Subcutaneous abdominal adipose tissue (tissue), 5 donors: ENCODE data around the gene DDX21.
"Not testable (repeated sequence)": the region's sequence is repeated elsewhere in the genome, so short reads cannot be mapped to it uniquely, and the experiment has no call there.

Source experiments
- H3K27ac ChIP-seq: one replicate; pipeline ENCODE4 v1.7.0; 2013; ENCODE audit warnings: low read depth, mild to moderate bottlenecking, inconsistent platforms, low read length, moderate library complexity
- H3K27me3 ChIP-seq, 5 donors: one replicate each; pipeline ENCODE4 v1.7.0; 2013; ENCODE audit warnings: low read length in 5 of 5, inconsistent platforms in 1 of 5; ENCODE audit not compliant: control insufficient read depth in 5 of 5, insufficient read depth in 4 of 5
- H3K36me3 ChIP-seq, 5 donors: one replicate each; pipeline ENCODE4 v1.7.0; 2013; ENCODE audit warnings: low read length in 5 of 5; ENCODE audit not compliant: control insufficient read depth in 5 of 5, insufficient read depth in 5 of 5
- H3K4me1 ChIP-seq, 5 donors: one replicate each; pipeline ENCODE4 v1.7.0; 2013; ENCODE audit warnings: low read length in 5 of 5, mild to moderate bottlenecking in 3 of 5, moderate library complexity in 1 of 5; ENCODE audit not compliant: control insufficient read depth in 5 of 5, insufficient read depth in 5 of 5
- H3K4me3 ChIP-seq, 5 donors: one replicate each; pipeline ENCODE4 v1.7.0; 2013; ENCODE audit warnings: low read length in 5 of 5, low read depth in 1 of 5
- H3K9ac ChIP-seq, 5 donors: one replicate each; pipeline ENCODE4 v1.7.0; 2013; ENCODE audit warnings: low read length in 5 of 5, mild to moderate bottlenecking in 4 of 5, moderate library complexity in 3 of 5
- H3K9me3 ChIP-seq, 5 donors: one replicate each; pipeline ENCODE4 v1.7.0; 2013; ENCODE audit warnings: low read length in 5 of 5; ENCODE audit not compliant: control insufficient read depth in 5 of 5
- donor health status: healthy.
- donor health status: healthy.
- donor health status: healthy.
- donor health status: healthy.
- donor health status: healthy.

The DDX21 gene

DNA sequence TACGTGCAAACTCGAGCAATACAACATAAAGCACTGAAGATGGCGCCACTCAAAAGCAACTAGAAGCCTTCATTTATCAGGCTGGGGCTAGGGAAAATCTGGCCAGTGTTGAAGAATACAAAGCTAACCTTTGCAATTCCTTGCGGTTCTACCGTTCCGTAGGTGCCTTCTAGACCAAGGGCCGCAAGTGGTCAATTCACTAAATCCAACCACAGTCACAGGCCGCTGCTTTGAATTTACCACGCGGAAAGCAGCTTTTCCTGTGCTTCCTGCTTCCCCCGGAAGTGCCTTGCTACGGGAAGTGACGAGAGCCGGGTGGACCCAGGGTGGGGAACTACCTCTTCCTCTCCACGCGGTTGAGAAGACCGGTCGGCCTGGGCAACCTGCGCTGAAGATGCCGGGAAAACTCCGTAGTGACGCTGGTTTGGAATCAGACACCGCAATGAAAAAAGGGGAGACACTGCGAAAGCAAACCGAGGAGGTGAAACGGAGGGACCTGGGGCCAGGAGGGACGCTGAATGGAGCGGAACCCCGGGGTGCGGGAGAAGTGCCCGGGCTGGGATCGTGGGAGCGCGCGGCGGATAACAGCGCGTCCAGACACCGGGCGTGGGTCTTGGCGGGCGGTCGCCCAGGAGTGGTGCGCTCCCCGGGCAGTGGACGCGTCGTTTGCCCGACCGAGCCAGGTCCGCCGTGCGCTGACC is at the start of gene DDX21:
Gene DDX21, plus strand, starts transcription at position 339 of the 701 bp plus-strand sequence. Its CDS starts 56 bp downstream, at position 395.
- Histone ChIP-seq H3K4me3 (peak within 1 kb of the TSS; percentile 89 to 98 (median 97)), H3K27ac (peak within 1 kb of the TSS; percentile 100), H3K36me3 (peaks cover 5 to 18% (median 7%) of the 10 kb centered on the region in 5 donors), H3K27me3 (no peaks in the 10 kb centered on the region), H3K4me1 (peaks cover 7 to 25% (median 14%) of the 10 kb centered on the region in 5 donors), H3K9me3 (no peaks in the 10 kb centered on the region), H3K9ac (peak within 1 kb of the TSS; percentile 94 to 100 (median 99))

DNA sequence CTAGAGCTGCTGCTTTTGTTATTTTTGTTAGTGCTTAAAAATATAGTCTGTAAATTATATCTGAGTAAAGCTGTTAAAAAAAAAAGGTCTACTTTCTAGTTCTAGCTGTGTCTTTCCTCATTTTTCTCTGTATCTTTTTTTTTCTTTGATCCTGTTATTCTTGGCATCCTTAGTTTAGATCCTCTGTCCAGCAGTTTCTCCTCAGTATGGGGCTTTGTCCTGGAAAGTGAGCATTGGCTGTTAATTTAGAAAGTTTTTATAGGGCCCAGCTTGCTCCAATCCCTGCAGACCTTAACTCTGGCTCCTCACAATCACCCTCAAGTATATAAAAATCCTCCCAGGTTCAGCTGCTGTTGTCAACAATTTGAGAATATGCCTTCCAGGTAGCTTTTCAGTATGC is 31.4 kb upstream of the DDX21 start:
- Histone ChIP-seq H3K4me3 (no peak overlapping the region), H3K27ac (no peak overlapping the region), H3K9ac (peak overlapping the region in 2 of 5 donors; percentile 8 to 11), H3K4me1 (no peaks in the 10 kb centered on the region), H3K36me3 (peaks cover 5 to 34% (median 11%) of the 10 kb centered on the region in 5 donors), H3K27me3 (no peaks in the 10 kb centered on the region), H3K9me3 (no peaks in the 10 kb centered on the region)

- no peak overlapping the region for H3K4me3 ChIP-seq
- no peaks in the 10 kb centered on the region for H3K9me3 ChIP-seq
- H3K4me1 ChIP-seq = no peaks in the 10 kb centered on the region
- H3K9ac ChIP-seq = no peak overlapping the region
- peaks cover 9 to 33% (median 11%) of the 10 kb centered on the region in 5 donors for H3K36me3 ChIP-seq
- no peak overlapping the region for H3K27ac ChIP-seq
- H3K27me3 ChIP-seq = no peaks in the 10 kb centered on the region
Measured at GRCh38 chr10:68925489-68925888, 30.5 kb upstream of the DDX21 start.

DNA sequence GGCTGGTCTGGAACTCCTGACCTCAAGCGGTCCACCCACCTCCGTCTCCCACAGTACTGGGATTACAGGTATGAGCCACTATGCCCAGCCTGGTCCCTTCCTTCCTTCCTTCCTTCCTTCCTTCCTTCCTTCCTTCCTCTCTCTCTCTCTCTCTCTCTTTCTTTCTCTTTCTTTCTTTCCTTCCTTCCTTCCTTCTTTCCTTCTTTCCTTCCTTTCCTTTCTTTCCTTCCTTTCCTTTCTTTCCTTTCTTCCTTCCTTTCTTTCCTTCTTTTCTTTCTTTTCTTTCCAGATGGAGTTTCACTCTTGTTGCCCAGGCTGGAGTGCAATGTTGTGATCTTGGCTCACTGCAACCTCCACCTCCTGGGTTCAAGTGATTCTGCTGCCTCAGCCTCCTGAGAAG is 26.8 kb upstream of the DDX21 start:
- not testable (repeated sequence) for H3K4me3 ChIP-seq, H3K4me1 ChIP-seq, H3K27ac ChIP-seq, H3K9me3 ChIP-seq, H3K9ac ChIP-seq, H3K27me3 ChIP-seq
- H3K36me3 ChIP-seq = peaks cover 5 to 28% (median 16%) of the 10 kb centered on the region in 5 donors

DNA sequence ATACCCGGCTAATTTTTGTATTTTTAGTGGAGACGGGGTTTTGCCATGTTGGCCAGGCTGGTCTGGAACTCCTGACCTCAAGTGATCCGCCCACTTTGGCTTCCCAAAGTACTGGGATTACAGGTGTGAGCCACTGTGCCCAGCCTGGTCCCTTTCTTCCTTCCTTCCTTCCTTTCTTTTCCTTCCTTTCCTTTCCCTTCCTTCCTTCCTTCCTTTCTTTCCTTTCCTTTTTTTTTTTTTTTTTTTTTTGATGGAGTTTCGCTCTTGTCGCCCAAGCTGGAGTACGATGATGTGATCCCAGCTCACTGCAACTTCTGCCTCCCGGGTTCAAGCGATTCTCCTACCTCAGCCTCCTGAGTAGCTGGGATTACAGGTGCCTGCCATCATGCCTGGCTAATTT is 26.1 kb upstream of the DDX21 start:
- peaks cover 8 to 29% (median 16%) of the 10 kb centered on the region in 5 donors for H3K36me3 ChIP-seq

DNA sequence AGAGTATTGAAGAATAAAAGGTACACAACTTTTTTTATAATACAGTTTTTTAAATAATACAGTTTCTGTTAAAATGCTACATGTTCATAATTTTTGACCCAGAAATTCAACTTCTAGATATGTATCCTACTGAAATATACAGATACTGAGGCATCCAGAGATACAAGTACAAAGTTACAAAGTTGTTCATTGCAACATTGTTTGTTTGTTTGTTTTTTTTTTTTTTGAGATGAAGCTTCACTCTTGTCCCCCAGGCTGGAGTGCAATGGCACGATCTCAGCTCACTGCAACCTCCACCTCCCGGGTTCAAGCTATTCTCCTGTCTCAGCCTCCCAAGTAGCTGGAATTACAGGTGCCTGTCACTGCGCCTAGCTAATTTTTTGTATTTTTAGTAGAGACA is 23.1 kb upstream of the DDX21 start:
- not testable (repeated sequence) for H3K9me3 ChIP-seq, H3K4me3 ChIP-seq, H3K27ac ChIP-seq, H3K27me3 ChIP-seq, H3K9ac ChIP-seq, H3K4me1 ChIP-seq
- peaks cover 9 to 41% (median 15%) of the 10 kb centered on the region in 5 donors for H3K36me3 ChIP-seq

More for the DNA sequence above, 26.1 kb upstream of the DDX21 start:
- H3K4me1 ChIP-seq, H3K27me3 ChIP-seq, H3K9me3 ChIP-seq, H3K4me3 ChIP-seq, H3K27ac ChIP-seq, H3K9ac ChIP-seq: not testable (repeated sequence)

GRCh38 chr10:68934994-68935393 is 21.0 kb upstream of the DDX21 start:
- H3K36me3 ChIP-seq = peaks cover 9 to 52% (median 26%) of the 10 kb centered on the region in 5 donors
- H3K4me1 ChIP-seq = peaks cover 0 to 4% (median 0%) of the 10 kb centered on the region in 5 donors
- no peak overlapping the region for H3K4me3 ChIP-seq
- no peaks in the 10 kb centered on the region for H3K27me3 ChIP-seq
- no peaks in the 10 kb centered on the region for H3K9me3 ChIP-seq
- H3K9ac ChIP-seq = no peak overlapping the region
- H3K27ac ChIP-seq = no peak overlapping the region

DNA sequence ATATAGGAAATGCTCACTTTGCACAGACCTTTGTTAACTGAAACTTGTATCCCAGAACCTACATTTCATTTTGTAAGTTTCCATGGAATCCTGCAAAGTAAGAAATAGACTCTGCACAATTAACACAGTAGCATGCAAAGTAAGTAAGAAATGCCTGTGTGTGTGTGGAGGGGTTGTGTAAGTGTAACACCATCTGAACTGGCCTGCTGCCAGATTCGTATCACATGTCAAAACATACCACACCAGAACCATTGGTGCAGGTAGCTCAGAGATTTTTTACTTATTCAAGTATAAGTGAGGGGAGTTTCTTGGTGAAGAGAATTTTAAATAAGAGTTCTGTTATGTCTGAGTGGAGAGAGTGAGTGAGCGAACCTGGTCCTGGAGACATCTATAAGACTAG is 17.9 kb upstream of the DDX21 start:
- Histone ChIP-seq H3K4me1 (no peaks in the 10 kb centered on the region), H3K27me3 (no peaks in the 10 kb centered on the region), H3K4me3 (no peak overlapping the region), H3K27ac (no peak overlapping the region), H3K36me3 (peaks cover 13 to 57% (median 22%) of the 10 kb centered on the region in 5 donors), H3K9me3 (no peaks in the 10 kb centered on the region), H3K9ac (no peak overlapping the region)

- no peak overlapping the region for H3K4me3 ChIP-seq
- no peaks in the 10 kb centered on the region for H3K9me3 ChIP-seq
- no peaks in the 10 kb centered on the region for H3K4me1 ChIP-seq
- H3K27ac ChIP-seq = no peak overlapping the region
- peaks cover 13 to 64% (median 26%) of the 10 kb centered on the region in 5 donors for H3K36me3 ChIP-seq
- H3K27me3 ChIP-seq = no peaks in the 10 kb centered on the region
- no peak overlapping the region for H3K9ac ChIP-seq
Measured at GRCh38 chr10:68938884-68939283, 17.1 kb upstream of the DDX21 start.

DNA sequence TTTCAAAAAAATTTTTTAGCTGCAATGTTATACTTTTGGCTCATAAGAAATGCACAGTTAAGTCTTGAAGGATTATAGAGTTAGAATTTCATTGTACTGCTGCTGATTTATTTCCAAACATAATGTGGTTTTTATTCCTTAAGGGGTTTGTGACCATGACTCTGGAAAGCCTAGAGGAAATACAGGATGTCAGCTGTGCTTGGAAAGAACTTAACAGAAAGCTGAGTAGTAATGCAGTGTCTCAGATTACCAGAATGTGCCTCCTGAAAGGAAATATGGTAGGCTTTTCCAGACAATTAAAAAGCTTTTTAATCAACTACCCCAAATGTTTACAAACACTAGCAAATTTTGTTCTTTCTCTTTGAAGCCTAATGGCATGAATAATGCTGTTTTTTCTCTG is 15.1 kb upstream of the DDX21 start:
- H3K36me3 ChIP-seq = peaks cover 13 to 71% (median 30%) of the 10 kb centered on the region in 5 donors
- H3K4me1 ChIP-seq, H3K9me3 ChIP-seq: not testable (repeated sequence)

More for the DNA sequence above, 15.1 kb upstream of the DDX21 start:
- H3K4me3 ChIP-seq, H3K27ac ChIP-seq, H3K9ac ChIP-seq, H3K27me3 ChIP-seq: not testable (repeated sequence)
